NB4 (cell line): Measurements from ENCODE around the gene ST3GAL4.

Experiments
- MYC ChIP-seq: IDR thresholded peaks from 2 replicates; pipeline ENCODE4 v1.6.1; 2011; ENCODE audit warnings: low read depth, low read length
- POLR2A ChIP-seq: IDR thresholded peaks from 2 replicates; pipeline ENCODE4 v1.6.1; 2011; ENCODE audit warnings: mild to moderate bottlenecking; ENCODE audit not compliant: insufficient read length; ENCODE audit errors: extremely low read depth
- TF ChIP-seq, protein P1 (sequence below): IDR thresholded peaks from one replicate; pipeline ENCODE4 v1.5.1; 2012; ENCODE audit warnings: low read depth, low read length
- TF ChIP-seq, protein P2 (sequence below): IDR thresholded peaks from 2 replicates; pipeline ENCODE4 v1.6.1; 2011; ENCODE audit warnings: low read depth, low read length

DNA sequence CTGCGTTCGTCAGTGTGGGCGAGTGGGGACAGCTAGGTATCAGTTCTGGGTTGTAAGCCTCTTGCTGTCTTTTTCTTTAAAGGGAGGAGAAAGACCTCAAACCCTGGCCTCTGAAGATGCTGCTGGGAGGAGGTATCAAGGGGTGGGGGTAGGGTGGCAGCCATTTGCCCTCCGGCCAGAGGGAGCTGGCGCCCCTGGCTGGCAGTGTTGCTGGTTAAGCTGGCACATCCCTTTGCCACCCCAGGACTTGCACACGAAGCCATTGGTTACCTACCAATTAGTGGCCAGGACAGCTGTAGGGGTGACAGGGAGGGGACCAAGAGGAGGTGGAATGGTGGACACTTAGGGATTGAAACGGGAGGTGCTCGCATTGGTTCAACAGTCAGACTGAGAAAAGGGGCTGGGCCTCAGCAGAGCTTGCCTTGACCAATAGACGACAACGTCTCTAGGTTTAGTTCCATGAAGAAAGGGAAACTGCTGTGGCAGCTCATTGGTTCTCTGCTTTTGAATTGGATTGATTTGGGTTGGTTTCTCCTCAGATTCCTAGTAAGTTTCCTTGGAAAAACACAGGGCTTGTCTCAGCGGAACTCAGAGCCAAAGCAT is 77.9 kb downstream of the ST3GAL4 start:
- TF ChIP-seq, protein P1, sequence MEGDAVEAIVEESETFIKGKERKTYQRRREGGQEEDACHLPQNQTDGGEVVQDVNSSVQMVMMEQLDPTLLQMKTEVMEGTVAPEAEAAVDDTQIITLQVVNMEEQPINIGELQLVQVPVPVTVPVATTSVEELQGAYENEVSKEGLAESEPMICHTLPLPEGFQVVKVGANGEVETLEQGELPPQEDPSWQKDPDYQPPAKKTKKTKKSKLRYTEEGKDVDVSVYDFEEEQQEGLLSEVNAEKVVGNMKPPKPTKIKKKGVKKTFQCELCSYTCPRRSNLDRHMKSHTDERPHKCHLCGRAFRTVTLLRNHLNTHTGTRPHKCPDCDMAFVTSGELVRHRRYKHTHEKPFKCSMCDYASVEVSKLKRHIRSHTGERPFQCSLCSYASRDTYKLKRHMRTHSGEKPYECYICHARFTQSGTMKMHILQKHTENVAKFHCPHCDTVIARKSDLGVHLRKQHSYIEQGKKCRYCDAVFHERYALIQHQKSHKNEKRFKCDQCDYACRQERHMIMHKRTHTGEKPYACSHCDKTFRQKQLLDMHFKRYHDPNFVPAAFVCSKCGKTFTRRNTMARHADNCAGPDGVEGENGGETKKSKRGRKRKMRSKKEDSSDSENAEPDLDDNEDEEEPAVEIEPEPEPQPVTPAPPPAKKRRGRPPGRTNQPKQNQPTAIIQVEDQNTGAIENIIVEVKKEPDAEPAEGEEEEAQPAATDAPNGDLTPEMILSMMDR = no peak
- TF ChIP-seq, protein P2, sequence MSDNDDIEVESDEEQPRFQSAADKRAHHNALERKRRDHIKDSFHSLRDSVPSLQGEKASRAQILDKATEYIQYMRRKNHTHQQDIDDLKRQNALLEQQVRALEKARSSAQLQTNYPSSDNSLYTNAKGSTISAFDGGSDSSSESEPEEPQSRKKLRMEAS = no peak
- TF ChIP-seq POLR2A (no peak), MYC (no peak)
